ENCODE data around the gene KAT8.
"Not testable (repeated sequence)": the region's sequence is repeated elsewhere in the genome, so short reads cannot be mapped to it uniquely, and the experiment has no call there.

Gene KAT8

GRCh38 chr16:31138621-31139578 lies 21.4 kb downstream of the KAT8 start:
- ChIA-PET POLR2A (interaction anchor here (1.8 kb wide), 2 partner anchors 22 to 41 kb away, joined by 7 to 9 read pairs; partner anchors contain the start of genes FUS and KAT8), CTCF (interaction anchor here (0.9 kb wide), 1 partner anchor 22 kb away, joined by 3 read pairs; the partner anchor contains the start of gene KAT8)
- TF ChIP-seq NFRKB (IDR thresholded peaks at IDR 0.05), result no peak
- no peak for TF ChIP-seq ZNF384 (IDR thresholded peaks at IDR 0.05)
- no peak for DNase-seq (ENCODE audit: extremely low spot score)

DNA sequence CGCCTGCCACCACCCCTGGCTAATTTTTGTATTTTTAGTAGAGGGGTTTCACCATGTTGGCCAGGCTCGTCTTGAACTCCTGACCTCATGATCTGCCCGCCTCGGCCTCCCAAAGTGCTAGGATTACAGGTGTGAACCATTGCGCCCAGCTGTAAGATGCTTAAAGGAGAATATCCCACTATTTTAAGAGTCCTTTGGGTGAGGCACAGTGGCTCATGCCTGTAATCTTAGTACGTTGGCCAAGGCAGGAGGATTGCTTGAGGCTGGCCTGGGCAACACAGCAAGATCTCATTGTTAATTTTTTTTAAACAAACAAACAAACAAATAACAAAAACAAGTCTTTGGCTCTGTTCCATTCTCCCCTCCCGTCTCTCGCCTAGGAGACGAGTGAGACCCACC lies 23.6 kb downstream of the KAT8 start:
- DNase-seq (ENCODE audit: extremely low spot score), result not testable (repeated sequence)
- CTCF ChIA-PET, result interaction anchor here (1.1 kb wide), 1 partner anchor 24 kb away, joined by 5 read pairs; the partner anchor contains the start of gene KAT8
- POLR2A ChIA-PET, result interaction anchor here (1.7 to 3.9 kb wide), 4 partner anchors 23 to 39 kb away, joined by 5 to 44 read pairs (median 24); partner anchors contain the start of genes FUS and KAT8

DNA sequence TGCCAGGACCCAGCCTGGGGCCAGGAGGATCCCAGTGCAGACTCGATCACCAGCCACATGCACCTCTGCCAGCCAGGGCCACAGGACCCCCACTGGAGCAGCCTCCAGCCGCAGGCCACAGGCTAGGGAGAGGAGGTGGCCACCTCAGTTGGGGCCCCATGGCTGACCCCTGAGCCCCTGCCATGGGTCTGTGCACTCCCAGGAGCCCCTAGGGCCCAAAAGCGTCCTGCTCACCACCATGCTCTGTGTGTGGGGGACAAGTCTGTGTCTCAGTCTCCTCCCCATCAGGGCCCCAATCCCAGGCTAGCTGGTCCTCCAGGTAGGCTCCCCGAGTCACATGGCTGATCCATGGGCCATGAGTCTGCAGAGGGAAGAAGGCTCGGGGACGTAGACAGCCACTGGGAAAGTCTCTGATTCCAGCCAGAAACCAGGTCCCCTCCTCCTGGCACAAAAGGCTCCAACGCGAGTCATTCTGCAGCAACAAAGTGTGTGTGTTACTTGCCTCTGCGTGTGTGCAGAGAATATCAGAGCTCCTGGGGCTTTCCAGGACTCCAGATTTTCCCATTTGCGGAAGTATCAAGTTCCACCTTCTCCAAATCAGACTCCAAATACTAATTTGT lies 24.1 kb downstream of the KAT8 start:
- CTCF ChIA-PET, result interaction anchor here (0.6 to 1.9 kb wide), 14 partner anchors 15 to 312 kb away, joined by 3 to 10 read pairs (median 5); partner anchors contain the start of genes FUS, HSD3B7, KAT8 and VKORC1
- no peak for TF ChIP-seq FOXK2 (IDR thresholded peaks at IDR 0.05)
- no peak for TF ChIP-seq TARDBP (IDR thresholded peaks at IDR 0.05)
- no peak for TF ChIP-seq NFRKB (IDR thresholded peaks at IDR 0.05)
- TF ChIP-seq FOXM1 (IDR thresholded peaks at IDR 0.05; ENCODE audit: borderline replicate concordance), result no peak
- peak; percentile 73; the same call in 1 of the 2 replicates for TF ChIP-seq HDGF (IDR thresholded peaks at IDR 0.05; ENCODE audit: borderline replicate concordance)
- no peak for TF ChIP-seq FOXA1 (IDR thresholded peaks at IDR 0.05)
- peak; percentile 25 for DNase-seq (ENCODE audit: extremely low spot score)

DNA sequence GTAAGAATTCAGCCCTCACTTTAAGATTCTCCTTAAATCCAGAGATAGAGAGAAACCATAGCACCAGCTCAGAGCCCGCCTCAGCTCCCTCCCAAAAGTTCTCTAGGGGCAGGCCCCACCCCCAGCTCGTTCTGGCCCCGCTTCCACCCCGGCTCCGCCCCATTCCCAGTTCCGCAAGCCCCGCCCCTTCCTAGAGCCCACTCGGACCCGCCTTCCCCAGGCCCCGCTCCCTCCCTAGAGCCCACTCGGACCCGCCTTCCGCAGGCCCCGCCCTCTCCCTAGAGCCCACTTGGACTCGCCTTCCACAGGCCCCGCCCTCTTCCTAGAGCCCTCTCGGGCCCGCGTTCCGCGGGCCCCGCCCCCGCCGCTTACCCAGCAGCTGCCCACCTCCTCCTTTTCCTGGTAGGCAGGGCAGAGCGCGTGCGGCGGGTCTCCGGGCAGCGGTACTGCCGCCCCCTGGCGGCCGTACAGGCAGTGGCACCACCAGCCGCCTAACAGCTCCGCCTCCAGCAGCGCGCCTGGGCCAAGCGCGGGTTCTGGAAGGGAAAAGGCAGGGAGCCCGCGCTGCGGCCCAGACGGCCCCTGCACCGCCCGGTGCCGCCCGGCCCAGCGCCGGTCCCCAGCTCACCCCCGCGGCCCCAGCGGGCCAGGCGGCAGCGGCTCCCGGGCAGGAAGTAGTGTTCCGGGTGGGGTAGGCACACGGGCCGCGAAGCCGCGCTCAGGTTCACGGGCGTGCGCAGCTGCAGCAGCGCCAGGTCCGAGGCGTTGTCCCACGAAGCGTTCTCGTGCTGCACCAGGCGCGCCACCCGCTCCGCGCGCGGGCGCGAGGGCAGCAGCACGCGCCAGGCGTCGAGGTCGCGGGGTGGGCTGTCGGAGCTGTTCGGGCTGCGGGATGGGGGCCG lies 24.9 kb downstream of the KAT8 start:
- POLR2A ChIA-PET, result interaction anchor here (0.7 to 3.9 kb wide), 14 partner anchors 10 to 112 kb away, joined by 3 to 44 read pairs (median 4); partner anchors contain the start of genes FUS, KAT8, ZNF646 and ZNF668
- CTCF ChIA-PET, result interaction anchor here (0.6 to 1.9 kb wide), 16 partner anchors 15 to 311 kb away, joined by 3 to 10 read pairs (median 4); partner anchors contain the start of genes FUS, HSD3B7, KAT8 and VKORC1
- TF ChIP-seq NFRKB (IDR thresholded peaks at IDR 0.05), result no peak
- no peak for TF ChIP-seq BHLHE40 (IDR thresholded peaks at IDR 0.05; ENCODE audit: borderline replicate concordance)
- peak; percentile 92; the same call in 1 of the 2 replicates for TF ChIP-seq HDGF (IDR thresholded peaks at IDR 0.05; ENCODE audit: borderline replicate concordance)
- TF ChIP-seq LEF1 (IDR thresholded peaks at IDR 0.05; ENCODE audit: borderline replicate concordance), result 0 out of 2 replicates have a peak, but pooled peaks have one; percentile 40
- 0 out of 2 replicates have a peak, but pooled peaks have one; percentile 23 for TF ChIP-seq FOXM1 (IDR thresholded peaks at IDR 0.05; ENCODE audit: borderline replicate concordance)
- TF ChIP-seq PKNOX1 (IDR thresholded peaks at IDR 0.05), result no peak
- peak; percentile 100 for DNase-seq (ENCODE audit: extremely low spot score)

More for the DNA sequence above, 24.1 kb downstream of the KAT8 start:
- POLR2A ChIA-PET, result interaction anchor here (0.7 to 3.9 kb wide), 14 partner anchors 10 to 112 kb away, joined by 3 to 44 read pairs (median 4); partner anchors contain the start of genes FUS, KAT8, ZNF646 and ZNF668

DNA sequence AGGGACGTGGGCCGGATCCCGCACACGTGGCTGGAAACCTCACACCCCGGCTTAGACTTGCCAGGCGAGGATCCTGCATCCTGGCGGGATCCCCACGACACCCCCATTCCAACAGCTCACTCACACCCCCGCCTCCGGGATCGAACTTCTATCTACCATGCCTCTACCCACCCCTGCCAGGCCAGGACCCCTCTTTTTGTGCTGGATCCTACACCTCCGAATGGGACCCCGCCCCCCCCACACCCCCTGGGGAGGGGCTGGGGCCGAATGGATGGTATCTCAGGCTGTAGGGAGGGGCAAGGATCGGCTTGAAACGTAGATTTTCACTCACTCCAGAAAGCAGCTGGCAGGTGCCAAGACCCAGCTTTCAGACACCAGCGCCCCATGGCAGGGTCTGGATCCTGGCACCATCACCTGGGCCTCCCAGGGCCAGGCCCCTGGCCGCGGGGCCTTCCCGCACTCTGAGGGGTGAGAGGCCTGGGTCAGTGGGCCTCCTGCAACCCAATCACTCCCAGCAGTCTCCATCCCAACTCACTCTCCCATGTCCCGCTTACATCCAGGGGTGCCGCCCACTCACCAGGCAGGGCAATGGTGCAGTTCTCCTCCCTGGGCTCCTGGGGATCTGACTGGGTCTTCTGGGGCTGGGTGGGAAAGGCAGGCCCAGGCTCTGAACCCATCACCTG lies 25.7 kb downstream of the KAT8 start:
- ChIA-PET CTCF (interaction anchor here (0.6 to 1.9 kb wide), 10 partner anchors 14 to 310 kb away, joined by 3 to 10 read pairs (median 5); partner anchors contain the start of genes KAT8, ZNF646 and ZNF668), POLR2A (interaction anchor here (1.0 to 3.9 kb wide), 7 partner anchors 14 to 65 kb away, joined by 3 to 44 read pairs (median 10); partner anchors contain the start of genes FUS, KAT8 and VKORC1)
- DNase-seq (ENCODE audit: extremely low spot score), result no peak
- TF ChIP-seq FOXA1 (IDR thresholded peaks at IDR 0.05) (no peak), CTBP1 (IDR thresholded peaks at IDR 0.05; ENCODE audit: borderline replicate concordance) (no peak), NFRKB (IDR thresholded peaks at IDR 0.05) (no peak), TARDBP (IDR thresholded peaks at IDR 0.05) (no peak), HDGF (IDR thresholded peaks at IDR 0.05; ENCODE audit: borderline replicate concordance) (no peak), LEF1 (IDR thresholded peaks at IDR 0.05; ENCODE audit: borderline replicate concordance) (no peak), BHLHE40 (IDR thresholded peaks at IDR 0.05; ENCODE audit: borderline replicate concordance) (no peak), SUZ12 (IDR thresholded peaks at IDR 0.05) (no peak), FOXM1 (IDR thresholded peaks at IDR 0.05; ENCODE audit: borderline replicate concordance) (no peak), SP1 (IDR thresholded peaks at IDR 0.05) (no peak), L3MBTL2 (conservative IDR thresholded peaks at IDR 0.05) (no peak), ZNF384 (IDR thresholded peaks at IDR 0.05) (no peak)

DNA sequence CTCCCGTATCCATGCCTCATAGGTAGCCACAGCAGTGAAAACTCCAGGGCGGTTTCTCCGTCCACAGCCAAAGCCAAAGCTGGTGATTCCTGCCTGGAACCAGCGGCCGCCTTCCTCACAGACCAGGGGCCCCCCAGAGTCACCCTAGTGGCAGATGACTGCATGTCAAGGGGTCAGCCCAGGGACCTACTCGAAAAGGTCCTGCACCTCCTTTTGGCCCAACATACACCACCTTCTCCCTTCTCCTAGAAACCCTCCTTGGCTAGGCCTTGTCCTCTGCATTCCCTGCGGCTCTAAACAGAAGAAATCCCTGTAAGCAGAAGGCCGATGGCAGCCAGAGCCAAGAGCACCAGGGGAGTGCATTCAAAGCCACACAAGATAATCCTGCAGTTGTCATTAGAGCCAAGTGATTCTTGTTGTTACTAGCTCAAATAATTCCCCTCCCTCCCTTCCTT lies 26.3 kb downstream of the KAT8 start:
- TF ChIP-seq CTBP1 (IDR thresholded peaks at IDR 0.05; ENCODE audit: borderline replicate concordance), result no peak
- no peak for TF ChIP-seq BHLHE40 (IDR thresholded peaks at IDR 0.05; ENCODE audit: borderline replicate concordance)
- no peak for TF ChIP-seq FOXA1 (IDR thresholded peaks at IDR 0.05)
- TF ChIP-seq LEF1 (IDR thresholded peaks at IDR 0.05; ENCODE audit: borderline replicate concordance), result no peak
- no peak for TF ChIP-seq TARDBP (IDR thresholded peaks at IDR 0.05)
- no peak for TF ChIP-seq ZNF384 (IDR thresholded peaks at IDR 0.05)
- no peak for TF ChIP-seq PKNOX1 (IDR thresholded peaks at IDR 0.05)
- TF ChIP-seq NFRKB (IDR thresholded peaks at IDR 0.05), result no peak
- no peak for TF ChIP-seq SP1 (IDR thresholded peaks at IDR 0.05)
- ChIA-PET POLR2A (interaction anchor here (1.0 to 3.9 kb wide), 4 partner anchors 14 to 50 kb away, joined by 3 to 44 read pairs (median 12); partner anchors contain the start of genes FUS, KAT8 and VKORC1), CTCF (no interaction called here)
- no peak for DNase-seq (ENCODE audit: extremely low spot score)

DNA sequence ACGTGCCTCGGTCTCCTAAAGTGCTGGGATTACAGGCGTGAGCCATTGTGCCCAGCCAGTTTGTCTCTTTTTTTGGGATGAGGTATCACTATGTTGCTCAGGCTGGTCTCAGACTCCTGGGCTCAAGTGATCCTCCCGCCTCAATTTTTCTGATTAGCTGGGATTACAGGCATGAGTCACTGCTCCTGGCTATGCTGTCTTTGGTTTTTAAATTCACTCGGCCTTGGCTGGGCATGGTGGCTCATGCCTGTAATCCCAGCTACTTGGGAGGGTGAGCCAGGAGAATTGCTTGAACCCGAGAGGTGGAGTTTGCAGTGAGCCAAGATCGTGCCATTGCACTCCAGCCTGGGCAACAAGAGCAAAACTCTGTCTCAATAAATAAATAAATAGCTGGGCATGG lies 27.0 kb downstream of the KAT8 start:
- POLR2A ChIA-PET, result interaction anchor here (1.0 to 3.9 kb wide), 3 partner anchors 27 to 50 kb away, joined by 3 to 44 read pairs (median 15); partner anchors contain the start of genes FUS, KAT8 and VKORC1
- CTCF ChIA-PET; DNase-seq (ENCODE audit: extremely low spot score): not testable (repeated sequence)

All from HEK293T (cell line).